Sigmoid colon (tissue), 7 donors: ENCODE data around the gene SYNDIG1L. TPM values are rescaled to one million over a fixed set of nuclear protein-coding genes. Genes with fewer than 3 reads are reported as not detected.
"Not testable (repeated sequence)": the region's sequence is repeated elsewhere in the genome, so short reads cannot be mapped to it uniquely, and the experiment has no call there.

Source experiments
- DNase-seq: peaks from one replicate; pipeline ENCODE4 v3.0.0-alpha.2; 2019
- H3K27ac ChIP-seq, 4 donors: fragments of 200-600 bp; sonication (generic); one replicate each; pipeline ENCODE4 v1.5.1; 2016 to 2019; ENCODE audit warnings: mild to moderate bottlenecking in 1 of 4
- H3K27me3 ChIP-seq, 3 donors: fragments of 200-600 bp; sonication (generic); one replicate each; pipeline ENCODE4 v1.5.1; 2019; ENCODE audit warnings: mild to moderate bottlenecking in 1 of 3
- H3K36me3 ChIP-seq, 4 donors: fragments of 200-600 bp; sonication (generic); one replicate each; pipeline ENCODE4 v1.5.1; 2016 to 2019
- H3K4me1 ChIP-seq, 4 donors: fragments of 200-600 bp; sonication (generic); one replicate each; pipeline ENCODE4 v1.5.1; 2017 to 2019
- H3K4me3 ChIP-seq, 4 donors: fragments of 200-600 bp; sonication (generic); one replicate each; pipeline ENCODE4 v1.5.1; 2017 to 2019; ENCODE audit warnings: mild to moderate bottlenecking in 2 of 4, moderate library complexity in 1 of 4
- H3K9me3 ChIP-seq, 4 donors: fragments of 200-600 bp in 3 of 4; sonication (generic) in 3 of 4; one replicate each; pipeline versions ENCODE4 v1.5.1 to v1.6.1; 2013 to 2019
- CTCF ChIP-seq, 4 experiments: fragments of 450-650 bp in 3 of 4; fragments of 200-600 bp in 1 of 4; IDR thresholded peaks; one replicate each; pipeline ENCODE4 v1.5.1; 2016 to 2019; ENCODE audit warnings: antibody characterized with exemption in 4 of 4, mild to moderate bottlenecking in 3 of 4, moderate library complexity in 2 of 4
- EP300 ChIP-seq, 4 donors: sonication (generic); formaldehyde crosslinking; IDR thresholded peaks; one replicate each; pipeline ENCODE4 v1.6.1; 2017; ENCODE audit warnings: antibody characterized with exemption in 4 of 4
- POLR2A ChIP-seq, 2 donors: fragments of 450-650 bp; IDR thresholded peaks; one replicate each; pipeline ENCODE4 v1.6.1; 2016; ENCODE audit warnings: antibody characterized with exemption in 2 of 2, mild to moderate bottlenecking in 2 of 2, moderate library complexity in 2 of 2
- POLR2AphosphoS5 ChIP-seq, 4 donors: sonication (generic); formaldehyde crosslinking; IDR thresholded peaks; one replicate each; pipeline ENCODE4 v1.6.1; 2017; ENCODE audit warnings: antibody characterized with exemption in 4 of 4
- WGBS, 2 donors: extraction: QIAGEN DNeasy Blood & Tissue Kit; methylation state at CpG; one replicate each; pipeline ENCODE4 v1.1.7; 2013; 5-methylcytosine and 5-hydroxymethylcytosine counted together
- intact Hi-C: fragments of 100-400 bp; cut with DNase I; formaldehyde crosslinking; loops from one replicate; pipeline ENCODE4 v1.15.1; 2023
- polyA plus RNA-seq, 3 donors: library from polyadenylated mRNA; stranded (reverse); fragments of 200-250 nt; gene quantifications; one replicate each; pipeline ENCODE4 v1.2.3, GENCODE V29; 2013
- total RNA-seq, 4 donors: library from RNA; depleted of rRNA; stranded (reverse); fragments of >200 nt; gene quantifications; one replicate each; pipeline ENCODE4 v1.1.0, GENCODE V29; 2016
- donor health status: healthy with polysubstance abuse.
- donor health status: Bipolar disorder and iron deficiency.
- donor health status: healthy.

The SYNDIG1L gene
- total and polyA plus RNA-seq, 7 donors = under 0.01 to 1.7 (median 0.20) TPM; not detected in 4

- WGBS, 2 donors = 87 to 88% methylated on average over 17 of the region's 17 CpGs
- TF ChIP-seq POLR2AphosphoS5 (IDR thresholded peaks at IDR 0.05) = no peak
- TF ChIP-seq EP300 (IDR thresholded peaks at IDR 0.05) = no peak
- TF ChIP-seq POLR2A (IDR thresholded peaks at IDR 0.05) = no peak
- no peak for TF ChIP-seq CTCF (IDR thresholded peaks at IDR 0.05)
- intact Hi-C loops = no loop called here
- Histone ChIP-seq H3K4me1 (no peaks in the 10 kb centered on the region), H3K27me3 (no peaks in the 10 kb centered on the region), H3K27ac (no peak overlapping the region), H3K4me3 (no peak overlapping the region), H3K9me3 (no peaks in the 10 kb centered on the region), H3K36me3 (no peaks in the 10 kb centered on the region)
- no peak for DNase-seq
These were observed 30.9 kb upstream of the SYNDIG1L start for GRCh38 chr14:74456684-74457564.

- H3K27me3 ChIP-seq, H3K27ac ChIP-seq, H3K4me1 ChIP-seq, H3K4me3 ChIP-seq, intact Hi-C loops, H3K36me3 ChIP-seq, DNase-seq, H3K9me3 ChIP-seq: not testable (repeated sequence)
- WGBS, 2 donors = 43 to 67% methylated on average over 5 of the region's 5 CpGs
These were observed 28.4 kb upstream of the SYNDIG1L start for GRCh38 chr14:74454397-74454796.

GRCh38 chr14:74444866-74445265, 18.9 kb upstream of the SYNDIG1L start:
- intact Hi-C loops = no loop called here
- DNase-seq = no peak
- Histone ChIP-seq H3K27ac (no peak overlapping the region), H3K4me1 (no peaks in the 10 kb centered on the region), H3K27me3 (no peaks in the 10 kb centered on the region), H3K36me3 (no peaks in the 10 kb centered on the region), H3K9me3 (no peaks in the 10 kb centered on the region), H3K4me3 (no peak overlapping the region)
- 40 to 57% methylated on average over 3 of the region's 3 CpGs for WGBS, 2 donors
- no peak for TF ChIP-seq POLR2AphosphoS5 (IDR thresholded peaks at IDR 0.05)
- TF ChIP-seq POLR2A (IDR thresholded peaks at IDR 0.05) = no peak
- TF ChIP-seq EP300 (IDR thresholded peaks at IDR 0.05) = no peak
- no peak for TF ChIP-seq CTCF (IDR thresholded peaks at IDR 0.05)

GRCh38 chr14:74442757-74443156, 16.7 kb upstream of the SYNDIG1L start:
- intact Hi-C loops = no loop called here
- Histone ChIP-seq H3K4me3 (no peak overlapping the region), H3K27me3 (no peaks in the 10 kb centered on the region), H3K27ac (no peak overlapping the region), H3K36me3 (no peaks in the 10 kb centered on the region), H3K4me1 (no peaks in the 10 kb centered on the region), H3K9me3 (no peaks in the 10 kb centered on the region)
- TF ChIP-seq EP300 (IDR thresholded peaks at IDR 0.05) (no peak), CTCF (IDR thresholded peaks at IDR 0.05) (no peak), POLR2A (IDR thresholded peaks at IDR 0.05) (no peak), POLR2AphosphoS5 (IDR thresholded peaks at IDR 0.05) (no peak)
- DNase-seq = no peak

GRCh38 chr14:74441113-74441512, 15.1 kb upstream of the SYNDIG1L start:
- Histone ChIP-seq H3K27ac (no peak overlapping the region), H3K4me1 (no peaks in the 10 kb centered on the region), H3K27me3 (no peaks in the 10 kb centered on the region), H3K9me3 (no peaks in the 10 kb centered on the region), H3K36me3 (no peaks in the 10 kb centered on the region), H3K4me3 (no peak overlapping the region)
- DNase-seq = no peak
- intact Hi-C loops = no loop called here
- no peak for TF ChIP-seq POLR2A (IDR thresholded peaks at IDR 0.05)
- no peak for TF ChIP-seq EP300 (IDR thresholded peaks at IDR 0.05)
- no peak for TF ChIP-seq POLR2AphosphoS5 (IDR thresholded peaks at IDR 0.05)
- TF ChIP-seq CTCF (IDR thresholded peaks at IDR 0.05) = no peak
- 70 to 79% methylated on average over 3 of the region's 3 CpGs for WGBS, 2 donors
